Measurements from ENCODE around the gene CRY2.

GRCh38 chr11:45799562-45799961, 47.7 kb upstream of the CRY2 start:
- TF ChIP-seq CTCF (IDR thresholded peaks at IDR 0.05) (no peak), REST (IDR thresholded peaks at IDR 0.05; ENCODE audit: low read depth, low read length) (no peak), POLR2AphosphoS5 (IDR thresholded peaks at IDR 0.05; ENCODE audit: low read depth, low read length) (no peak)
